Activated T-helper 1 cell treated with anti-CD3 and anti-CD28 coated beads, Interleukin-12 subunit alpha, Interleukin-12 subunit beta, Interleukin-2, Interleukin-4 antibody, amounts not matched to agents 30 ng/mL and 10 ng/mL and 1 ng/mL, durations not matched to agents 14 hours and 24 hours and 36 hours (primary cell): Measurements from ENCODE around the gene MXD4. TPM values are rescaled to one million over a fixed set of nuclear protein-coding genes. Genes with fewer than 3 reads are reported as not detected.
A peak's percentile ranks its signal among the peaks of the same experiment; 100 is the strongest.

Source experiments
- DNase-seq: peaks from one replicate; pipeline ENCODE4 v3.0.0; 2021; ENCODE audit warnings: low spot score
- H3K27ac Mint-ChIP-seq: one replicate; pipeline ENCODE4 v1.8.0; 2021; ENCODE audit warnings: mild to moderate bottlenecking, mixed read lengths
- H3K27me3 Mint-ChIP-seq: one replicate; pipeline ENCODE4 v1.8.0; 2022; ENCODE audit warnings: mild to moderate bottlenecking, moderate library complexity, mixed read lengths; ENCODE audit not compliant: insufficient read depth
- H3K36me3 Mint-ChIP-seq: one replicate; pipeline ENCODE4 v1.8.0; 2021; ENCODE audit warnings: low read depth, mixed read lengths
- H3K4me1 Mint-ChIP-seq: one replicate; pipeline ENCODE4 v1.8.0; 2021; ENCODE audit warnings: low read depth, mixed read lengths
- H3K4me3 Mint-ChIP-seq: one replicate; pipeline ENCODE4 v1.8.0; 2021; ENCODE audit warnings: mild to moderate bottlenecking, moderate library complexity, mixed read lengths
- H3K9me3 Mint-ChIP-seq: one replicate; pipeline ENCODE4 v1.8.0; 2021; ENCODE audit warnings: mixed read lengths
- intact Hi-C: fragments of 100-400 bp; cut with micrococcal nuclease; formaldehyde crosslinking; loops from one replicate; pipeline ENCODE4 v1.15.1; 2024
- total RNA-seq: library from RNA; stranded (reverse); gene quantifications from 2 replicates; pipeline ENCODE4 v1.2.3, GENCODE V29; 2022

MXD4 gene
- total RNA-seq, 1 donor from 2014 or later: 7.9 TPM

GRCh38 chr4:2247128-2248043 lies 14.5 kb downstream of the MXD4 start:
- DNase-seq: no peak
- Mint-ChIP-seq H3K4me3 (no peak overlapping the region), H3K9me3 (no peaks in the 10 kb centered on the region), H3K4me1 (peaks cover 14% of the 10 kb centered on the region), H3K27ac (no peak overlapping the region), H3K27me3 (peaks cover 2% of the 10 kb centered on the region), H3K36me3 (no peaks in the 10 kb centered on the region)
- intact Hi-C loops: loop anchor here (10.0 kb wide), 1 partner anchor 563 kb away; the partner anchor contains the start of gene FAM53A

- H3K36me3 Mint-ChIP-seq: no peaks in the 10 kb centered on the region
- peaks cover 14% of the 10 kb centered on the region for H3K4me1 Mint-ChIP-seq
- no peak overlapping the region for H3K4me3 Mint-ChIP-seq
- no peaks in the 10 kb centered on the region for H3K9me3 Mint-ChIP-seq
- no peak overlapping the region for H3K27ac Mint-ChIP-seq
- DNase-seq: no peak
- intact Hi-C loops: loop anchor here (10.0 kb wide), 1 partner anchor 562 kb away; the partner anchor contains the start of gene FAM53A
- peaks cover 2% of the 10 kb centered on the region for H3K27me3 Mint-ChIP-seq
Measured at GRCh38 chr4:2246384-2247127, 15.4 kb downstream of the MXD4 start.

GRCh38 chr4:2245787-2246275 lies 16.1 kb downstream of the MXD4 start:
- intact Hi-C loops: loop anchor here (10.0 kb wide), 1 partner anchor 561 kb away; the partner anchor contains the start of gene FAM53A
- Mint-ChIP-seq H3K4me1 (peaks cover 16% of the 10 kb centered on the region), H3K27ac (no peak overlapping the region), H3K9me3 (no peaks in the 10 kb centered on the region), H3K4me3 (no peak overlapping the region), H3K36me3 (no peaks in the 10 kb centered on the region), H3K27me3 (peaks cover 2% of the 10 kb centered on the region)
- no peak for DNase-seq

- DNase-seq: no peak
- H3K36me3 Mint-ChIP-seq: peaks cover 1% of the 10 kb centered on the region
- H3K9me3 Mint-ChIP-seq: no peaks in the 10 kb centered on the region
- H3K4me1 Mint-ChIP-seq: peaks cover 22% of the 10 kb centered on the region
- H3K4me3 Mint-ChIP-seq: no peak overlapping the region
- peaks cover 2% of the 10 kb centered on the region for H3K27me3 Mint-ChIP-seq
- no peak overlapping the region for H3K27ac Mint-ChIP-seq
- intact Hi-C loops: loop anchor here (10.0 kb wide), 1 partner anchor 560 kb away; the partner anchor contains the start of gene FAM53A
Measured at GRCh38 chr4:2245057-2245786, 16.7 kb downstream of the MXD4 start.

GRCh38 chr4:2243681-2244380 lies 18.1 kb downstream of the MXD4 start:
- Mint-ChIP-seq H3K9me3 (no peaks in the 10 kb centered on the region), H3K27me3 (peaks cover 2% of the 10 kb centered on the region), H3K4me3 (no peak overlapping the region), H3K36me3 (peaks cover 11% of the 10 kb centered on the region), H3K4me1 (peaks cover 35% of the 10 kb centered on the region), H3K27ac (peak overlapping the region; percentile 1)
- no peak for DNase-seq
- intact Hi-C loops: loop anchor here (2.0 to 10.0 kb wide), 4 partner anchors 373 to 1048 kb away; partner anchors contain the start of genes FAM53A, FGFR3, NSD2 and RGS12

GRCh38 chr4:2241410-2242353 lies 20.2 kb downstream of the MXD4 start, which contains the start of the genes HAUS3 and POLN:
Gene HAUS3, minus strand, starts transcription at chr4:2242121. Its CDS starts 1,175 bp downstream, at chr4:2240946.
Gene POLN, minus strand, starts transcription at chr4:2242121. Its CDS starts 12,890 bp downstream, at chr4:2229231.
- intact Hi-C loops: loop anchor here (1.0 to 10.0 kb wide), 14 partner anchors 21 to 1051 kb away; partner anchors contain the start of genes CFAP99, FAM193A, FAM53A and FGFR3
- no peaks in the 10 kb centered on the region for H3K9me3 Mint-ChIP-seq
- H3K36me3 Mint-ChIP-seq: peaks cover 20% of the 10 kb centered on the region
- peaks cover 53% of the 10 kb centered on the region for H3K4me1 Mint-ChIP-seq
- H3K27me3 Mint-ChIP-seq: peaks cover 2% of the 10 kb centered on the region
- H3K27ac Mint-ChIP-seq: peak within 1 kb of the TSS; percentile 90
- H3K4me3 Mint-ChIP-seq: peak within 1 kb of the TSS; percentile 85
- DNase-seq: peak; percentile 100

GRCh38 chr4:2241003-2241402 lies 20.9 kb downstream of the MXD4 start:
- peaks cover 2% of the 10 kb centered on the region for H3K27me3 Mint-ChIP-seq
- H3K4me1 Mint-ChIP-seq: peaks cover 53% of the 10 kb centered on the region
- peak overlapping the region; percentile 85 for H3K4me3 Mint-ChIP-seq
- peaks cover 21% of the 10 kb centered on the region for H3K36me3 Mint-ChIP-seq
- intact Hi-C loops: loop anchor here (5.0 to 10.0 kb wide), 2 partner anchors 556 to 1051 kb away; partner anchors contain the start of genes FAM53A and RGS12
- no peak for DNase-seq
- H3K9me3 Mint-ChIP-seq: no peaks in the 10 kb centered on the region
- H3K27ac Mint-ChIP-seq: peak overlapping the region; percentile 90

- Mint-ChIP-seq H3K27ac (peak overlapping the region; percentile 11), H3K9me3 (no peaks in the 10 kb centered on the region), H3K4me3 (peak overlapping the region; percentile 38), H3K27me3 (no peaks in the 10 kb centered on the region), H3K36me3 (peaks cover 43% of the 10 kb centered on the region), H3K4me1 (peaks cover 65% of the 10 kb centered on the region)
- intact Hi-C loops: no loop called here
- DNase-seq: no peak
Measured at GRCh38 chr4:2236944-2237666, 24.8 kb downstream of the MXD4 start.

GRCh38 chr4:2231082-2231481 lies 30.8 kb downstream of the MXD4 start:
- no peaks in the 10 kb centered on the region for H3K9me3 Mint-ChIP-seq
- H3K36me3 Mint-ChIP-seq: peaks cover 31% of the 10 kb centered on the region
- peaks cover 32% of the 10 kb centered on the region for H3K4me1 Mint-ChIP-seq
- H3K27me3 Mint-ChIP-seq: no peaks in the 10 kb centered on the region
- no peak overlapping the region for H3K27ac Mint-ChIP-seq
- DNase-seq: no peak
- intact Hi-C loops: no loop called here
- H3K4me3 Mint-ChIP-seq: no peak overlapping the region

- intact Hi-C loops: no loop called here
- H3K27ac Mint-ChIP-seq: no peak overlapping the region
- no peak overlapping the region for H3K4me3 Mint-ChIP-seq
Measured at GRCh38 chr4:2226261-2226660, 35.6 kb downstream of the MXD4 start.

More at GRCh38 chr4:2226261-2226660, 35.6 kb downstream of the MXD4 start:
- H3K9me3 Mint-ChIP-seq: no peaks in the 10 kb centered on the region
- peaks cover 5% of the 10 kb centered on the region for H3K4me1 Mint-ChIP-seq
- H3K27me3 Mint-ChIP-seq: no peaks in the 10 kb centered on the region
- DNase-seq: no peak
- peaks cover 10% of the 10 kb centered on the region for H3K36me3 Mint-ChIP-seq
